Cerebellar nuclear complex (tissue), 1 donor: Measurements from ENCODE around the gene DCLK2.
A peak's percentile ranks its signal among the peaks of the same experiment; 100 is the strongest.

Experiments used
- DNase-seq, 2 experiments: peaks; one replicate each; lab custom pipeline; 2025; lab: John Stamatoyannopoulos, UW

DCLK2 gene

GRCh38 chr4:150078041-150078578 is at the start of gene DCLK2:
DCLK2 (plus strand) TSS chr4:150078445; CDS start chr4:150079028, 583 bp downstream.
- peak in 1 of 2 experiments; percentile 32 for DNase-seq

GRCh38 chr4:150032541-150032940 is 45.7 kb upstream of the DCLK2 start:
- no peak for DNase-seq

- no peak for DNase-seq
Observed at GRCh38 chr4:150033081-150033480, 45.2 kb upstream of the DCLK2 start.

- DNase-seq = no peak
Observed at GRCh38 chr4:150033901-150034300, 44.3 kb upstream of the DCLK2 start.

- no peak for DNase-seq
Observed at GRCh38 chr4:150037251-150037856, 40.9 kb upstream of the DCLK2 start.

- no peak for DNase-seq
Observed at GRCh38 chr4:150038335-150039076, 39.7 kb upstream of the DCLK2 start.

GRCh38 chr4:150039274-150040127 is 38.7 kb upstream of the DCLK2 start:
- no peak for DNase-seq

- no peak for DNase-seq
Observed at GRCh38 chr4:150044517-150044916, 33.7 kb upstream of the DCLK2 start.

GRCh38 chr4:150045410-150045809 is 32.8 kb upstream of the DCLK2 start:
- DNase-seq = no peak

- DNase-seq = no peak
Observed at GRCh38 chr4:150046728-150047217, 31.5 kb upstream of the DCLK2 start.

GRCh38 chr4:150047546-150047945 is 30.7 kb upstream of the DCLK2 start:
- no peak for DNase-seq

- no peak for DNase-seq
Observed at GRCh38 chr4:150049682-150050081, 28.6 kb upstream of the DCLK2 start.

GRCh38 chr4:150050566-150050965 is 27.7 kb upstream of the DCLK2 start:
- DNase-seq = no peak

GRCh38 chr4:150051111-150051510 is 27.1 kb upstream of the DCLK2 start:
- no peak for DNase-seq

- no peak for DNase-seq
Observed at GRCh38 chr4:150055467-150055866, 22.8 kb upstream of the DCLK2 start.

GRCh38 chr4:150056569-150056968 is 21.7 kb upstream of the DCLK2 start:
- DNase-seq = no peak

- DNase-seq = no peak
Observed at GRCh38 chr4:150061086-150061776, 17.0 kb upstream of the DCLK2 start.

- DNase-seq = no peak
Observed at GRCh38 chr4:150063128-150063527, 15.1 kb upstream of the DCLK2 start.

- DNase-seq = no peak
Observed at GRCh38 chr4:150065740-150066139, 12.5 kb upstream of the DCLK2 start.

GRCh38 chr4:150067859-150068258 is 10.4 kb upstream of the DCLK2 start:
- DNase-seq = no peak

GRCh38 chr4:150068300-150068960 is 9.8 kb upstream of the DCLK2 start:
- DNase-seq = no peak
